SU-DHL-6 (cell line): Measurements from ENCODE around the gene FBRSL1.
A peak's percentile ranks its signal among the peaks of the same experiment; 100 is the strongest.

Experiments used
- H2AFZ ChIP-seq: fragments of 200-600 bp; sonication (generic); 2 replicates; pipeline ENCODE4 v1.6.1; 2014; ENCODE audit warnings: low read depth, mild to moderate bottlenecking, moderate library complexity, mixed read lengths, antibody characterized with exemption, low read length; ENCODE audit not compliant: severe bottlenecking
- H3F3A ChIP-seq: fragments of 200-600 bp; shearing (Covaris generic); 2 replicates; pipeline ENCODE4 v1.6.0; 2016; ENCODE audit warnings: antibody characterized with exemption, mild to moderate bottlenecking; ENCODE audit not compliant: insufficient read depth
- H3K27ac ChIP-seq: fragments of 200-600 bp; sonication (generic); 2 replicates; pipeline ENCODE4 v1.5.1; 2016; ENCODE audit warnings: low read depth, mild to moderate bottlenecking, low read length, moderate library complexity, mixed read lengths
- H3K27me3 ChIP-seq: fragments of 200-600 bp; sonication (generic), shearing (Covaris generic); 2 replicates; pipeline ENCODE4 v1.6.0; 2014; ENCODE audit warnings: mild to moderate bottlenecking, low read length
- H3K36me3 ChIP-seq: fragments of 200-600 bp; sonication (generic); 2 replicates; pipeline ENCODE4 v1.6.1; 2014; ENCODE audit warnings: mild to moderate bottlenecking, low read length, mixed read lengths
- H3K4me2 ChIP-seq: fragments of 300-600, 200-600 bp; shearing (Covaris generic), sonication (generic); 2 replicates; pipeline ENCODE4 v1.6.0; 2014; ENCODE audit warnings: low read length, low read depth, mild to moderate bottlenecking; ENCODE audit not compliant: poor library complexity, severe bottlenecking
- H3K4me3 ChIP-seq: fragments of 200-600 bp; sonication (generic); 2 replicates; pipeline ENCODE4 v1.5.1; 2014; ENCODE audit warnings: antibody characterized with exemption, low read length, mild to moderate bottlenecking, mixed read lengths; ENCODE audit not compliant: insufficient read depth, poor library complexity, severe bottlenecking
- H3K79me2 ChIP-seq: fragments of 200-600 bp; sonication (generic); 2 replicates; pipeline ENCODE4 v1.6.1; 2014; ENCODE audit warnings: mild to moderate bottlenecking, low read length, moderate library complexity; ENCODE audit not compliant: insufficient read depth
- H3K9ac ChIP-seq: fragments of 200-600 bp; sonication (generic); 2 replicates; pipeline ENCODE4 v1.7.0; 2014; ENCODE audit warnings: mild to moderate bottlenecking, low read length
- H3K9me2 ChIP-seq: fragments of 200-600 bp; sonication (generic); replicated peaks from 2 replicates; pipeline ENCODE4 v1.6.1; 2014; ENCODE audit warnings: low read length; ENCODE audit not compliant: insufficient read depth
- H3K9me3 ChIP-seq: fragments of 200-600 bp; sonication (generic); 2 replicates; pipeline ENCODE4 v1.6.1; 2014; ENCODE audit warnings: low read length, mixed read lengths; ENCODE audit not compliant: insufficient read depth
- H4K20me1 ChIP-seq: fragments of 200-600 bp; sonication (generic); 2 replicates; pipeline ENCODE4 v1.6.1; 2014; ENCODE audit warnings: low read depth, mild to moderate bottlenecking, antibody characterized with exemption, low read length, moderate library complexity, mixed read lengths
- EZH2phosphoT487 ChIP-seq: fragments of 200-600 bp; sonication (generic), shearing (Covaris generic); conservative IDR thresholded peaks from 2 replicates; pipeline ENCODE4 v1.6.1; 2018; ENCODE audit warnings: mild to moderate bottlenecking, antibody characterized with exemption, low read length, moderate library complexity, mixed read lengths
- TF ChIP-seq, protein P1 (sequence below): fragments of 200-600 bp; sonication (generic); IDR thresholded peaks from one replicate; pipeline ENCODE4 v1.5.1; 2017; ENCODE audit warnings: antibody characterized with exemption, mild to moderate bottlenecking, low read length, moderate library complexity; ENCODE audit not compliant: insufficient read depth, poor library complexity, severe bottlenecking

Gene FBRSL1

DNA sequence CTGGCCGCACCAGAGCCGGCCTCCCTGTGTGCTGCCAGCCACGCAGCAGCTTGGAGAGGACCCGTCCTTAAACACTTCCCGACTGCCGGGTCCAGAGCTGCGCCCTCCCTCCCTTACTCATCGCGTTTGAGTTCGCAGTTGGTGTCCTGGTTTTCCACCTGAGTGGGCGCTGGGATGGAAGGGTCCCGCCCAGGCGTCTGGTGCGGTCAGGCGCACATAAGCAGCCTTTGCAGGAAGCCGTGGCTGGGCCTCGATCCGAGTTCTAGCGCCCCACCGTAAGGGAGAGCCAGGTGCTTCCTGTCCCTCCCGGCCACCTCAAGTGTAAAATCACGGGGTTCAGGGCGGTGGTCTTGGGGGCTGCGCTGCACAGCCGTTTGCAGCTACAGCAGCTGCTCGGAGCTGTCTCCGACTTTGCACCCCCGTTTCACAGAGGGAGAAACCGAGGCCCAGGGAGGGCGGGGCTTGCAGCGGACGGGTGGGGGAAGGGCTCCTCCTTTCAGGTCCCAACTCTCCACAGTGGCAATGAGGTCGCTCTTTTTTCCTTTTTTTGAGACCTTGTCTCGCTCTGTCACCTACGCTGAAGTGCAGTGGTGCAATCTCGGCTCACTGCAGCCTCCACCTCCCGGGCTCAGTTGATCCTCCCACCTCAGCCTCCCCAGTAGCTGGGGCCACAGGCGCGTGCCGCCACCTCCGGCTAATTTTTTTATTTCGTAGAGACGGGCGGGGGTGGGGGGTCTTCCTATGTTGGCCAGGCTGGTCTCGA is 69.1 kb downstream of the FBRSL1 start:
- H3K79me2 ChIP-seq, result peaks cover 16% of the 10 kb centered on the region
- no peak overlapping the region for H3K9ac ChIP-seq
- no peaks in the 10 kb centered on the region for H3K9me2 ChIP-seq
- TF ChIP-seq, protein P1, sequence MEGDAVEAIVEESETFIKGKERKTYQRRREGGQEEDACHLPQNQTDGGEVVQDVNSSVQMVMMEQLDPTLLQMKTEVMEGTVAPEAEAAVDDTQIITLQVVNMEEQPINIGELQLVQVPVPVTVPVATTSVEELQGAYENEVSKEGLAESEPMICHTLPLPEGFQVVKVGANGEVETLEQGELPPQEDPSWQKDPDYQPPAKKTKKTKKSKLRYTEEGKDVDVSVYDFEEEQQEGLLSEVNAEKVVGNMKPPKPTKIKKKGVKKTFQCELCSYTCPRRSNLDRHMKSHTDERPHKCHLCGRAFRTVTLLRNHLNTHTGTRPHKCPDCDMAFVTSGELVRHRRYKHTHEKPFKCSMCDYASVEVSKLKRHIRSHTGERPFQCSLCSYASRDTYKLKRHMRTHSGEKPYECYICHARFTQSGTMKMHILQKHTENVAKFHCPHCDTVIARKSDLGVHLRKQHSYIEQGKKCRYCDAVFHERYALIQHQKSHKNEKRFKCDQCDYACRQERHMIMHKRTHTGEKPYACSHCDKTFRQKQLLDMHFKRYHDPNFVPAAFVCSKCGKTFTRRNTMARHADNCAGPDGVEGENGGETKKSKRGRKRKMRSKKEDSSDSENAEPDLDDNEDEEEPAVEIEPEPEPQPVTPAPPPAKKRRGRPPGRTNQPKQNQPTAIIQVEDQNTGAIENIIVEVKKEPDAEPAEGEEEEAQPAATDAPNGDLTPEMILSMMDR, result no peak
- no peak for TF ChIP-seq EZH2phosphoT487
- no peaks in the 10 kb centered on the region for H3K36me3 ChIP-seq
- no peak overlapping the region for H3K27ac ChIP-seq
- H2AFZ ChIP-seq, result no peak overlapping the region
- H3K9me3 ChIP-seq, result no peaks in the 10 kb centered on the region
- no peaks in the 10 kb centered on the region for H3K27me3 ChIP-seq
- peak overlapping the region; percentile 56 for H3K4me2 ChIP-seq
- H4K20me1 ChIP-seq, result no peaks in the 10 kb centered on the region
- H3F3A ChIP-seq, result no peaks in the 10 kb centered on the region
- peak overlapping the region; percentile 58 for H3K4me3 ChIP-seq

DNA sequence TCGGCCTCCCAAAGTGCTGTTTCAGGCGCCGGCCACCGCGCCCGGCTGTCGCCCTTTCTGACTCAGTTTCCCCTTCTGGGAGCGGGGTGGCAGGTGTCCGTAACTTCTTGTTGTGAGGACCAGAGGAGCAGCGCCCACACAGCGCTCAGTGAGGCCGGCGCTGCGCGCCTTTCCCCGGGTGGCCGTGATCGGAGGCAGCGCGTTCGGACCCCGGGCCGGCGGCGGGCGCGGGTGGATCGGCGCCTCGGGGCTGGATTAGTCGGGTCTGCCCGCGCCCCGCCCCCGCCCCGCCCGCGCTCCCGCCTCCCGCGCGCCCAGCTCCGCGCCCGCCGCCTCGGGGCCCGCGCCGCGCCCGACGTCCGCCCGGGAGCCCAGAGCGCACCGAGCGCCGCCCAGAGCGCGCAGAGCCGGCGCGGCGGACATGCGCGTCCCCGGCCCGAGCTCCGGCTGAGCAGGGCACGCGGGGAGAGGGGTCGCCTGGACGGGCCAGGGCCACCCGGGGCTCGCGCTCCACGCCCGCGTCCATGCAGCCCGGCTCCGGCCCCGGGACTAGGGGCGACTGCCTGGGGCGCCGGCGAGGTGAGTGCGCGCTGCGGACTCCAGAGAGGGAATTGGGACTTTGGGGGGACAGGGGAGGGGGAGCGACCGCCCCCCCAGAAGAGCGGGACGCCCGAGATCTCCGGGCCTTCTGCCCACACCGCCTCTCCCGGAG is 69.9 kb downstream of the FBRSL1 start:
- H3K79me2 ChIP-seq, result peaks cover 18% of the 10 kb centered on the region
- H3K9me2 ChIP-seq, result no peaks in the 10 kb centered on the region
- no peaks in the 10 kb centered on the region for H3K9me3 ChIP-seq
- no peak for TF ChIP-seq EZH2phosphoT487
- TF ChIP-seq, protein P1, result no peak
- H3K27ac ChIP-seq, result peak overlapping the region; percentile 61
- H3K27me3 ChIP-seq, result no peaks in the 10 kb centered on the region
- peak overlapping the region; percentile 87 for H3K4me3 ChIP-seq
- no peaks in the 10 kb centered on the region for H3K36me3 ChIP-seq
- H2AFZ ChIP-seq, result peak overlapping the region; percentile 74
- H3K4me2 ChIP-seq, result peak overlapping the region; percentile 86
- H4K20me1 ChIP-seq, result no peaks in the 10 kb centered on the region
- H3K9ac ChIP-seq, result peak overlapping the region; percentile 88
- no peaks in the 10 kb centered on the region for H3F3A ChIP-seq

DNA sequence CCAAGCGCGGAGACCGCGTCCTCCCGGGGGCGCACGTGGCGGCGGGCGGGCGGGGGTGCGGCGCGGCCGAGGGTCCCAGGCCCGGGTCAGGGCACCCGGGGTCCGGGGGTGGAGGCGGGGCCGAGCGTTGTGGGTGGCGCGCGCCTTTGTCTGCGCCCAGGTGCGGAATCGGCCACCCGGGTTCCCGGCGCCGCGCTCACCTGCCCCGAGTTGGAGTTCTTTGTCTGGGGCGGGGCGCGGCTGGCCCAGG is 70.3 kb downstream of the FBRSL1 start:
- H3K4me2 ChIP-seq, result peak overlapping the region; percentile 86

More for the DNA sequence above, 70.3 kb downstream of the FBRSL1 start:
- no peak for TF ChIP-seq EZH2phosphoT487
- TF ChIP-seq, protein P1, result no peak
- Histone ChIP-seq H3K9me3 (no peaks in the 10 kb centered on the region), H3K9ac (peak overlapping the region; percentile 88), H3K36me3 (no peaks in the 10 kb centered on the region), H3F3A (no peaks in the 10 kb centered on the region), H3K27ac (peak overlapping the region; percentile 61), H4K20me1 (no peaks in the 10 kb centered on the region), H2AFZ (peak overlapping the region; percentile 74), H3K4me3 (peak overlapping the region; percentile 87), H3K79me2 (peaks cover 23% of the 10 kb centered on the region), H3K27me3 (no peaks in the 10 kb centered on the region), H3K9me2 (no peaks in the 10 kb centered on the region)
